SK-N-MC (cell line): ENCODE measurements around the gene CACNG7.

Source experiments
- EZH2 ChIP-seq: fragments of 200-600 bp; sonication (generic); IDR thresholded peaks from one replicate; pipeline ENCODE4 v1.6.1; 2017; ENCODE audit warnings: antibody characterized with exemption
- FOXP2 ChIP-seq: optimal IDR thresholded peaks from 2 replicates; pipeline ENCODE3; 2011; ENCODE audit warnings: mild to moderate bottlenecking, moderate library complexity; ENCODE audit not compliant: insufficient read depth; ENCODE audit errors: extremely low read length, control extremely low read depth
- POLR2AphosphoS5 ChIP-seq: IDR thresholded peaks from 2 replicates; pipeline ENCODE4 v1.6.1; 2012; ENCODE audit warnings: mild to moderate bottlenecking, low read depth, low read length, borderline replicate concordance

- TF ChIP-seq EZH2: no peak
- no peak for TF ChIP-seq POLR2AphosphoS5
- no peak for TF ChIP-seq FOXP2
These were observed 48.5 kb downstream of the CACNG7 start for GRCh38 chr19:53957448-53958167.
